8988T (cell line): Measurements from ENCODE around the gene NBEA.

ENCODE experiments used
- DNase-seq: peaks from one replicate; pipeline ENCODE4 v3.0.0; 2011

Gene NBEA

DNA sequence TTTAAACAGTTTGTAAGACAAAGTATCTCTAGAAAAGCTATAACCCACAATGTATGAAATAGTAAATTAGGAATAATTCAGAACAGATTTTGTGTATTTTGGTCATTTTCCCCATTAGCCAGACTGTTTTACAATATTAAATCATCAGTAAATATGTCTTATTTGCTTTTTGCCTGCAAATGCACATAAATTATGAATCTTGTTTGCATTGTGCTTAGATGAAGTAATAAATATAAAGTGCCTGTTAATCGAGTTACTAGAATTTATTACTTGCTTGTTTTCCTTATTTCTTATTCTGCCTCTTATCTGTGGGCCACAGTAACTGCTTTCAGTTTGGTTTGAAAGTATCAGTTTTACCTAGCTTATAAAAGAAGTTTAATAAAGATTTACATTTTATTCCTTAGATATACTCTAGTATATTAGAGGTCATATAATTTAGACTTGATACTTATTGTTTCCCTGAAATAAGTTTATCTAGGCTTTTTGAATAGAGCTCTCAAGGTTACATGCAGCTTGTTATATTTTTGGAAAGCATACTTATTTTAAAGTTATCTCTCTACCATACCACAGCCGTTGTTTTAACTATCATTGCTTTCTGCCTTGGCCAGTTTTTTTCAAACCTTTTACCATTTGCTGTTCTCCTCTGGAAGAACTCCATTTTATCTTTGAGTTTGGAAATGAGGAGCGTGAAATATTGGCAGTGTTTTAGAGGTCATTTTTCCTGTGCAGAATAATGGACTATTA lies 238.0 kb downstream of the NBEA start:
- no peak for DNase-seq

DNA sequence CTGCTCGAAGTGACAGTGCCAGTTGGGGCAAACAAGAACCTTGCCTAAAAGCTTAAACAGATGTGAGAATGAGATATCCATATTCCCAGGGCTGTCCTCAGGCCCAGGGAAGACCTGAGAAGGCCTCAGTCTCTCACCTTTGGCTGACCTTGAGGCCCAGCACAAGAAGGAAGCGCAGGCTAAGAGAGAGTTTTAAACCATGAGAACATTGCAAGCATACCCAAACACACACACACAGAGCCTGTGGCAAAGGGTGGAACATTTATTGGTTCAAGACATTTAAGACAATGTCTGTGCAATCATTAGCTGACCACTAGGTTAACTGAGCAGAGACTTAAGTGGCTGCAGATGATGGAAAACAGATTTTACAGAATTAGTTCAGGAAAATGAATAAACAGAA lies 248.2 kb downstream of the NBEA start:
- no peak for DNase-seq

DNA sequence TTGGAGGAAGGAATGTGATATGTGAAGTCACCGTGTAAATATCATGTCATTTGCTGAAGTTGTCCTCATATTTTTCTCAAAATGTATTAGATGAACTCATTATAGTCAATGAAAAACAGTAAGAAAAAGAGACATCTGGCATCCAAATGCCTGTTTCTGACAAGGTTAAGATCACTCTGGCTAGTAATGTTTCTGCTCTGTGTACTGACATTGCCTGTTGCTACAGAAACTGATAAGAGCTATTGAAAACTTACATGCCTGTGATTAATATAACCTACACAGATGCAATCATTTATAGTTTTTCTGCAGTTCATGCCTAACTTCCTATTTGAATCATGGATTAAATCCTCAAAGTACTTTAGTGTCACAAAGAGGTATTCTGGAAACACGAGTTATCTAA lies 249.8 kb downstream of the NBEA start:
- no peak for DNase-seq

DNA sequence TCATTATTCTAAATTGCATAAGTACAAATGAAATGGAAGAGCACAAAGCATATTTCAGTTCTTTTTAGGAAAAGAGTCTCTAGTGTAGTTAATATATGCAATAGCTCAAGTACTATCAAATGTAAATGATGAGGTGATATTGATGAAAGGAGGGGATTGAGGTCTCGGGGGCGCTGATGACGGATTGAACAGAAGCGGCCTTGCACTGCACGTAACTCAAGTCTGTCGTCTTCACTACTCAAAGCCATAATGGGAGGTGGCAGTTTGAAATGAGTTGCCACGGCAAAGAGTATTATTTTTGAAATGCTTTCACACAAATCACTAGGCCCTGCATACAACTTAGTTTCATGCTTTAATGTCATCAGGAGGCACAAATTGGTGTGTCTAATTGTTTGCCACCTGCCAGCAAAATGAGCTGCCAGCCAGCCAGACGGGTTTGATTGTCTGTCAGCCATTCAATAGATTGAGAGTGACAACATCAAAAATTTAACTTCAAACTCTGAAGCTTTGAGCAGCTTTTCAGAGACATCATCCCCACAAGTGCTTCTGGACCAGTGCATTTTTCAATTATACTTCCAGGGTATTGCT lies 256.6 kb downstream of the NBEA start:
- no peak for DNase-seq

- no peak for DNase-seq
These were observed 266.5 kb downstream of the NBEA start for GRCh38 chr13:35208587-35208986.

GRCh38 chr13:35210261-35210660 lies 268.2 kb downstream of the NBEA start:
- no peak for DNase-seq

GRCh38 chr13:35211949-35212348 lies 269.9 kb downstream of the NBEA start:
- no peak for DNase-seq

DNA sequence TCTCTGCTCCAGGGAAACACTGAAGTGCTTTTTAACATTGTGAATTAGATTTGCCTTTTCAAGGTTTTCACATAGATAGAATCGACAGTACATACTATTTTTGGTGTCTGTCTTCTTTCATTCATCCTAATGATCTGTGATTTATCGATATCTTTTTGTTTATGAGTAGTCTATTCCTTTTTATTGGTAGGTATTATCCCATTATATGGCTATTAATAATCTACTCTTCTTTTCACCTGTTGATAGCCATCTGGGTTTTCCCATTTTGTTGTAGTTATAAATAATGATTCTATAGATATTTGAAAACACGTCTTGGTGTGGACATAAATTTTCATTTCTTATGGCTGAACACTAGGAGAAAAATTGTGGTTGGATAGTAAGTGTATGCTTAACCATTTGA lies 271.8 kb downstream of the NBEA start:
- no peak for DNase-seq

DNA sequence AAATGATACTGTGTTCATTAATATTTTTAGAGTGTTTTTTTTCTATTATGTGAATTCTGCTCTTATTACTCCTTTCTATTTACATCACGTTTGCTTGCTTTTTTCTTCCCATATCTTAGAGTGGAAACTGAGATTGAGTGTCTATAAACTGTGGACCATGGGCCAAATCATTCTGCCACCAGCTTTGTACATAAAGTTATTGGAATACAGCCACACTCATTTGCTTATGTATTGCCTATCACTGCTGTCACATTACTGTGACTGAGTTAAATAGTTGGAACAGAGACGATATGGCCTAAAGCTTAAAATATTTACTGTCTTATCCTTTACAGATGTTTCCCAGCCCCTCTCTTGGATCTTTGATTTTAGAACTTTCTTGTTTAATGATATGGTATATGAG lies 274.1 kb downstream of the NBEA start:
- no peak for DNase-seq

DNA sequence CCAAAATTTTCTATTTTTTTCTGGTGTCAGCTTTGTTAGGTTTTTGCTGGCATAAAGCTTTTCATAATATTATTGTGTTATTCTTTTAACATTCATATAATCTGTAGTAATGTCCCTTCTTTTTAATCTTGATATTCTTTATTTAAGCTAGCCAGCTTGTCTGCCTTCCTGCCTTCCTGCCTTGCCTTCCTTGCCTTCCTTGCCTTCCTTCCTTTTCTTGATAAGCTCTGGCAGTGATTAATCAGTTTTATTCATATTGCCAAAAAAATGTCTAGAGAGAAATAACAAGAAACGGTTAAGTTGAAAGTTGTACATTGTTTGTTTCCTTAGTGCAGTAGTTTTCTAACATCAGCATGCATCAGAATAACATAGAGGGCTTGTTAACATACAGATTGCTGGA lies 277.0 kb downstream of the NBEA start:
- no peak for DNase-seq

DNA sequence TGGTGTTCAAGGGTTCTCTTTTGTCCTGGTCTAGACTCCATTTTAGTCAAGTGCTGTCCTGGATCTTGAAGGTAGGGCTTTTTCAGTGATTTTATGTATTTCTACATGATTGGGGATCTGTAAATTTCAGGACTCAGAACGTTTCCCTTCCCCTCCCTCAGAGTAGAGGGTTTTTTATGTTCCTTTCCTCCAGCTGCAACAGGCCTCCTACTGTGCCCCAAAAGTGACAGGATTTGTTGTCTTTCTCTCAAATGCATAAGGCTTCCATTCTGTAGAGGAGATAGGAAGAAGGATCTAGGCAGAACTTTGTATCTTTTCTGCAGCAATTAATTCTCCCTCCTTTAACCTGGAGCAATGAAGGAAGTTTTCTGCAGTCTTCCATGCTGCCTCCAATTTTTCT lies 283.1 kb downstream of the NBEA start:
- DNase-seq = no peak

- DNase-seq = no peak
These were observed 283.5 kb downstream of the NBEA start for GRCh38 chr13:35225582-35225981.

GRCh38 chr13:35228536-35228935 lies 286.5 kb downstream of the NBEA start:
- no peak for DNase-seq

- DNase-seq = no peak
These were observed 289.4 kb downstream of the NBEA start for GRCh38 chr13:35231426-35231825.

DNA sequence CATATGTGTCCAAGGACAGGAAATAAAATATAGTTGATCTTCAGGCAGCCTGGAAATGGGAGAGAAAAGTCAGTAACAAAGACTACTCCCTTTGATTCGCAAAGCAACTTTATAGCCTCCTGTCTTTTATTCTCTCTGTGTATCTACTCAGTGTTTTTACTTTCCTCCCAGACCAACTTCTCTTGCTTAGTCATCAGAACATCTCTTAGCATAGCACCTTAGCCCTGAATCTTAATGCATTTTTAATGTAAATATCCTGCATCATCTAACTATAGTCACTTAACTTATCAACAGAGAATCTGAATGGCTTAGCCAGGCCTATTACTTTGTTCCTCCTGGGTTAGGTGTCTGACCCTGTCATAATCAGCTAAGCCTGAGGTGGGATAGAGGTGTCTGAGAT lies 296.2 kb downstream of the NBEA start:
- no peak for DNase-seq

DNA sequence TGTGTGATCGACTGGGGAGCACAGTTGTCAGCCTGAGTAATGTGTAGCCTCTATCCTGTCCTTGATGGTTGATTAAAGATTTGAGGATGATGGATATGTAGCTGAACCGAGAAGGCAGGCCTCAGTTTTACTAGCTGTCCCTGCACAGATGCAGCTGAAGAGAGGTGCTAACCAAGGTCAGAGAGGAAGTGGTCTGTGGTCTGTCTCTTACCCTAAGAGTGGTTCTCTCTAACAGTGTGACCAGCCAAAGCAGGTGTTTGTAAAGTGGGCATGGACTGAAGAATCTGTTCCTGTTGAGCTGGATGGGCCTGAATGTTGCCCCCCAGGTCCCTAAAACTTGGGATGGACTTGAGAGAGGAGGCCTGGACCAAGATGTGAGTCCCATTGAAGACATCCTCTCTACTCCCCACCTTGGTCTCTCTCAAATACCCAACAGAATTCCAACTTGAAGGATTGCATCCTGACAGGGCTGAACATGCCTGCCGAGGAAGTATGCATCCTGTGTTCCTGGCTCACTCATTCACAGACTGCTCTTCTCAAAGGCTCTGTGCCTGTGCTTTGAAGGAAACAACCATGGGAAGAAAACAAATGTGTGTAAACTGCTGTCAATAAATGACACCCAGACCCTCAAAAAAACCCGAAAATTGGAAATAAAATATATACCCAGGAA lies 310.6 kb downstream of the NBEA start:
- no peak for DNase-seq

- DNase-seq = no peak
These were observed 313.2 kb downstream of the NBEA start for GRCh38 chr13:35255241-35255640.

DNA sequence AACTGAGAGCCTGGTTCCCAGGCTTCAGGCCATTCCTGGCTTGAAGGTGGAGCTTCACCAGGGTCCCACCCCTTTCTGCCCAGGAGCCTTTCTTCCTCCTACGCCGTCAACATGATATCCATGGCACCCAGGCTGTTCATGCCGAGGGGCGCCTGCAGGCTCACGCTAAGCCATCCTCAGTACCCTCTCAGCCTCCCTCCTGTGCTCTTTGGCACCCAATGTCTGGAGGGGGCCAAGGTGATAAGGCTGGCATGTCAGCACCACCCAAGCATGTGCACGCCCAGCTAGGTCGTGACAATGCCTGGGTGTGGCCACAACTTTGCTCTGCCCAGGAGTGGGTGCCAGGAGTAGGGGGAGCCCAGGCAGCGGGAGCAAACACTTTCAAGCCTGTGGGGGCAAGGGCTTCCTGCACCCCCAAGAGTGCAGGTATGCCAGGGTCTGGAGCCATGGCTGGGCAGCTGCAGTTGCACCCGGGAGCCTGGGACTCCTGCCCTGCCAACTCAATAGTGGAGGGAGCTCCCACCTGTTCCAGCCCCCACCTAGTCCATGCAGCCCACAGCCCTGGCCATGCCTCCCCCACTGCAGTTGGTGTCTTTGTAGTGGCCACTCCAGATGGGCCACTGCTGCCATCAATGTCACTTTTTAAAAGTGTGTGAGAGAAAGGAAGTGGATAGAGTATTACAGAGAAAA lies 314.5 kb downstream of the NBEA start:
- no peak for DNase-seq

- DNase-seq = no peak
These were observed 318.2 kb downstream of the NBEA start for GRCh38 chr13:35260316-35260715.

DNA sequence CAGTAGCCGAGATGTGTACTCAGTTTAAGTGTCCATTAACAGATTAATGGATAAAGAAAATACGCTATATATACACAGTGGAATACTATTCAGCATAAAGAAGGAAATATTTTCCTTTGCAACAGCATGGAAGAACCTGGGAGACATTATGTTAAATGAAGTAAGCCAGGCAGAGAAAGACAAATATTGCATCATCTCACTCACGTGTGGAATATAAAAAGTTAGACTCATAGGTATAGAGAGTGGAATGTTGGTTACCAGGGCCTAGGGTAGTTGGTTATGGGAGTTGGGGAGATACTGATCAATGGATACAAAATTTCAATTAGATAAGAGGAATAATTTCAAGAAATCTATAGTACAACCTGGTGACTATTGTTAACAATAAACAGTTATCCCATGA lies 324.3 kb downstream of the NBEA start:
- DNase-seq = no peak

DNA sequence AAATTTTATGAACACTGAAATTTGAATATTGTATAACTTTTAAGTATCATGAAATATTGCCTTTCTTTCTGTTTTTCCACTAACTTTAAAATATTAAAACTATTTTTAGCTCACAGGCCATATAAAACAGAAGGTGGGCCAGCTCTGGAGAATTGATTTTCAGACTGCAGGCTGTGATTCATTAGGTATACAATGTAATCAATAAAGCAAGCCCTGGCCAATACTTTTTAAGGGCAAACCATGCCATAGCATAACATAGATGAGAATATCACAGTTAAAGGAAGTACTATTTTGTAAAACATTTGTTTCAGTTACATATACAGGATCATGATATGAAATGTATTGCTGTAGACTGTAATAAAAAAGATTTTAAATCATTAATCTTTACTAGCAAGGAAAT lies 336.8 kb downstream of the NBEA start:
- no peak for DNase-seq

DNA sequence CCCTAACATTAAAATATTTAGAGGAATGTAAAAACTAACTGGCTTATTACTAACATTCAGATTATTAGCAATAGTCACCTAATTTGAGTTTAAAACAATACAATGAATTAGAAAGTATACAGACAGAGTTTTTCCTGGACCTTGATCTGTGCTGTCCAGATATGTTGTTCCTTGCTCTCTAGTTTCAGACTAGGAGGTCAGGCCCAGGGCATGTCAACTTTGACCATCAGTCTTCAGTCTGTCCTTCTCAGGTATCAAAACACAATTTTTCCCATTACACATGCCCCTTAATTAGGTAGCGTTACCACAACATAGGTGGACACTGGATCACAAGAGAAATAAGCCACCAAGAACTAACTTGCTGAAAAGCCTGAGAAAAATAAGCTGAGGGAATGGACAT lies 337.4 kb downstream of the NBEA start:
- no peak for DNase-seq

- DNase-seq = no peak
These were observed 341.8 kb downstream of the NBEA start for GRCh38 chr13:35283856-35284255.

DNA sequence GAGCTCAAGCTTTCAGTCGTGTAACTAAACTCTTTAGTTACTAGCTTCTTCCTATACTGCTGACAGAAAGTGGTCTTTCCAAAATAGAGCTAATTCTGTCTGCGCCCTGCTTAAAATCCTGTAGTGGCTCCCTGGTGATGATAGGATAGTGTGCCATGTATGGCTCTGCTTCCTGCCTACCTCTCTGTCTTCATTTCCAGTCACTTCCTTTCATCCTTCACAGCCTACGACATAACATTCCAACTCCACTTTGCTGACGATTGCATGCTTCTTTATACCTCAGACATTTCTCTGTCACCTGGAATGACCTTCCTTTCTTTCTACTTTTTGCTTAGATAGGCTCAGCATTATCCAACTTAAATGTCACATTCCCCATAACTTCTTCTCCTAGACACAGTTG lies 343.6 kb downstream of the NBEA start:
- DNase-seq = no peak
